Lower leg skin (tissue), 3 donors: ENCODE data around the gene RBM3.

ENCODE experiments used
- POLR2A ChIP-seq, 2 donors: fragments of 450-650 bp; IDR thresholded peaks; one replicate each; pipeline ENCODE4 v1.6.1; 2016 to 2017; ENCODE audit warnings: antibody characterized with exemption in 2 of 2, mild to moderate bottlenecking in 1 of 2, moderate library complexity in 1 of 2
- TF ChIP-seq, protein P1 (sequence below), 3 donors: fragments of 450-650 bp; IDR thresholded peaks; one replicate each; pipeline ENCODE4 v1.5.1; 2016; ENCODE audit warnings: antibody characterized with exemption in 3 of 3, mild to moderate bottlenecking in 3 of 3, moderate library complexity in 2 of 3

- TF ChIP-seq, protein P1, sequence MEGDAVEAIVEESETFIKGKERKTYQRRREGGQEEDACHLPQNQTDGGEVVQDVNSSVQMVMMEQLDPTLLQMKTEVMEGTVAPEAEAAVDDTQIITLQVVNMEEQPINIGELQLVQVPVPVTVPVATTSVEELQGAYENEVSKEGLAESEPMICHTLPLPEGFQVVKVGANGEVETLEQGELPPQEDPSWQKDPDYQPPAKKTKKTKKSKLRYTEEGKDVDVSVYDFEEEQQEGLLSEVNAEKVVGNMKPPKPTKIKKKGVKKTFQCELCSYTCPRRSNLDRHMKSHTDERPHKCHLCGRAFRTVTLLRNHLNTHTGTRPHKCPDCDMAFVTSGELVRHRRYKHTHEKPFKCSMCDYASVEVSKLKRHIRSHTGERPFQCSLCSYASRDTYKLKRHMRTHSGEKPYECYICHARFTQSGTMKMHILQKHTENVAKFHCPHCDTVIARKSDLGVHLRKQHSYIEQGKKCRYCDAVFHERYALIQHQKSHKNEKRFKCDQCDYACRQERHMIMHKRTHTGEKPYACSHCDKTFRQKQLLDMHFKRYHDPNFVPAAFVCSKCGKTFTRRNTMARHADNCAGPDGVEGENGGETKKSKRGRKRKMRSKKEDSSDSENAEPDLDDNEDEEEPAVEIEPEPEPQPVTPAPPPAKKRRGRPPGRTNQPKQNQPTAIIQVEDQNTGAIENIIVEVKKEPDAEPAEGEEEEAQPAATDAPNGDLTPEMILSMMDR (IDR thresholded peaks at IDR 0.05): no peak
- TF ChIP-seq POLR2A (IDR thresholded peaks at IDR 0.05): no peak
Measured at GRCh38 chrX:48558271-48558670, 16.0 kb upstream of the RBM3 start.
